GM12878 (cell line): Measurements from ENCODE around the gene NLRP9.
"Not testable (repeated sequence)": the region's sequence is repeated elsewhere in the genome, so short reads cannot be mapped to it uniquely, and the experiment has no call there.

Experiments
- CTCF ChIP-seq, 3 experiments: IDR thresholded peaks in 2 of 3; conservative IDR thresholded peaks in 1 of 3; 2 replicates each; pipeline ENCODE4 v1.5.1; 2011; ENCODE audit warnings: low read depth in 3 of 3, low read length in 3 of 3, mild to moderate bottlenecking in 3 of 3, control low read depth in 2 of 3, moderate library complexity in 2 of 3, inconsistent platforms in 1 of 3, mixed read lengths in 1 of 3; ENCODE audit not compliant: control insufficient read depth in 2 of 3, insufficient read depth in 1 of 3; ENCODE audit errors: extremely low read depth in 1 of 3
- EGR1 ChIP-seq, 2 experiments: IDR thresholded peaks; 1 replicate in 1 of 2; 2 replicates in 1 of 2; pipeline ENCODE4 v1.6.1; 2011 to 2012; ENCODE audit warnings: low read depth in 2 of 2, low read length in 2 of 2, borderline replicate concordance in 1 of 2, mild to moderate bottlenecking in 1 of 2, moderate library complexity in 1 of 2
- EZH2 ChIP-seq: IDR thresholded peaks from 2 replicates; pipeline ENCODE4 v1.6.1; 2012; ENCODE audit warnings: low read depth, mild to moderate bottlenecking, control low read depth, inconsistent platforms, low read length, borderline replicate concordance; ENCODE audit not compliant: control insufficient read depth
- GABPA ChIP-seq: IDR thresholded peaks from 2 replicates; pipeline ENCODE4 v1.6.1; 2014; ENCODE audit warnings: antibody characterized with exemption, low read depth, mild to moderate bottlenecking, inconsistent platforms
- TBL1XR1 ChIP-seq: IDR thresholded peaks from 2 replicates; pipeline ENCODE4 v1.6.1; 2012; ENCODE audit warnings: low read depth, low read length, improper control_type of control experiment
- ZBTB40 ChIP-seq: fragments of 450-650 bp; IDR thresholded peaks from 2 replicates; pipeline ENCODE4 v1.6.1; 2016; ENCODE audit warnings: mild to moderate bottlenecking, moderate library complexity, borderline replicate concordance
- ZNF207 ChIP-seq: fragments of 450-650 bp; IDR thresholded peaks from 2 replicates; pipeline ENCODE4 v1.6.1; 2014; ENCODE audit warnings: antibody characterized with exemption, mild to moderate bottlenecking, borderline replicate concordance
- ZNF384 ChIP-seq: IDR thresholded peaks from 2 replicates; pipeline ENCODE4 v1.6.1; 2012; ENCODE audit warnings: low read depth, mild to moderate bottlenecking, low read length, improper control_type of control experiment, borderline replicate concordance
- TF ChIP-seq, protein P1 (sequence below): fragments of 450-650 bp; IDR thresholded peaks from 2 replicates; pipeline ENCODE4 v1.6.1; 2017; ENCODE audit warnings: mild to moderate bottlenecking, moderate library complexity

GRCh38 chr19:55769632-55770031 lies 31.4 kb upstream of the NLRP9 start:
- not testable (repeated sequence) for TF ChIP-seq GABPA; TBL1XR1; CTCF (IDR thresholded peaks at IDR 0.05 in 2 of 3, conservative IDR thresholded peaks at IDR 0.05 in 1 of 3; ENCODE audit: control insufficient read depth in 2 of 3, extremely low read depth in 1 of 3, insufficient read depth in 1 of 3, low read depth in 3 of 3, low read length in 3 of 3); EZH2; ZNF207; EGR1 (IDR thresholded peaks at IDR 0.05; ENCODE audit: borderline replicate concordance in 1 of 2, low read depth in 2 of 2, low read length in 2 of 2); ZBTB40; ZNF384
- TF ChIP-seq, protein P1, sequence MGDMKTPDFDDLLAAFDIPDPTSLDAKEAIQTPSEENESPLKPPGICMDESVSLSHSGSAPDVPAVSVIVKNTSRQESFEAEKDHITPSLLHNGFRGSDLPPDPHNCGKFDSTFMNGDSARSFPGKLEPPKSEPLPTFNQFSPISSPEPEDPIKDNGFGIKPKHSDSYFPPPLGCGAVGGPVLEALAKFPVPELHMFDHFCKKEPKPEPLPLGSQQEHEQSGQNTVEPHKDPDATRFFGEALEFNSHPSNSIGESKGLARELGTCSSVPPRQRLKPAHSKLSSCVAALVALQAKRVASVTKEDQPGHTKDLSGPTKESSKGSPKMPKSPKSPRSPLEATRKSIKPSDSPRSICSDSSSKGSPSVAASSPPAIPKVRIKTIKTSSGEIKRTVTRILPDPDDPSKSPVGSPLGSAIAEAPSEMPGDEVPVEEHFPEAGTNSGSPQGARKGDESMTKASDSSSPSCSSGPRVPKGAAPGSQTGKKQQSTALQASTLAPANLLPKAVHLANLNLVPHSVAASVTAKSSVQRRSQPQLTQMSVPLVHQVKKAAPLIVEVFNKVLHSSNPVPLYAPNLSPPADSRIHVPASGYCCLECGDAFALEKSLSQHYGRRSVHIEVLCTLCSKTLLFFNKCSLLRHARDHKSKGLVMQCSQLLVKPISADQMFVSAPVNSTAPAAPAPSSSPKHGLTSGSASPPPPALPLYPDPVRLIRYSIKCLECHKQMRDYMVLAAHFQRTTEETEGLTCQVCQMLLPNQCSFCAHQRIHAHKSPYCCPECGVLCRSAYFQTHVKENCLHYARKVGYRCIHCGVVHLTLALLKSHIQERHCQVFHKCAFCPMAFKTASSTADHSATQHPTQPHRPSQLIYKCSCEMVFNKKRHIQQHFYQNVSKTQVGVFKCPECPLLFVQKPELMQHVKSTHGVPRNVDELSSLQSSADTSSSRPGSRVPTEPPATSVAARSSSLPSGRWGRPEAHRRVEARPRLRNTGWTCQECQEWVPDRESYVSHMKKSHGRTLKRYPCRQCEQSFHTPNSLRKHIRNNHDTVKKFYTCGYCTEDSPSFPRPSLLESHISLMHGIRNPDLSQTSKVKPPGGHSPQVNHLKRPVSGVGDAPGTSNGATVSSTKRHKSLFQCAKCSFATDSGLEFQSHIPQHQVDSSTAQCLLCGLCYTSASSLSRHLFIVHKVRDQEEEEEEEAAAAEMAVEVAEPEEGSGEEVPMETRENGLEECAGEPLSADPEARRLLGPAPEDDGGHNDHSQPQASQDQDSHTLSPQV, result not testable (repeated sequence)
